Trophoblast cell (in vitro differentiated cells and primary cell): Measurements from ENCODE around the gene SLC22A15.
"Not testable (repeated sequence)": the region's sequence is repeated elsewhere in the genome, so short reads cannot be mapped to it uniquely, and the experiment has no call there.

Experiments
- DNase-seq, 2 donors: peaks; one replicate each; pipeline ENCODE4 v3.0.0-alpha.2; 2016
- H2AFZ ChIP-seq: 2 replicates; pipeline ENCODE4 v1.6.1; 2013; ENCODE audit warnings: low read length, moderate library complexity, mild to moderate bottlenecking; ENCODE audit not compliant: insufficient read depth, poor library complexity
- H2AK5ac ChIP-seq: 2 replicates; pipeline ENCODE4 v1.6.1; 2013; ENCODE audit warnings: mild to moderate bottlenecking, low read length
- H2BK120ac ChIP-seq: 2 replicates; pipeline ENCODE4 v1.6.1; 2013; ENCODE audit warnings: low read length, mild to moderate bottlenecking, moderate library complexity; ENCODE audit not compliant: insufficient read depth, poor library complexity
- H2BK12ac ChIP-seq: 2 replicates; pipeline ENCODE4 v1.6.1; 2013; ENCODE audit warnings: mild to moderate bottlenecking, low read length, moderate library complexity
- H2BK5ac ChIP-seq: 2 replicates; pipeline ENCODE4 v1.6.1; 2013; ENCODE audit warnings: low read length, low read depth, moderate library complexity, mild to moderate bottlenecking; ENCODE audit not compliant: poor library complexity
- H3K14ac ChIP-seq: 2 replicates; pipeline ENCODE4 v1.6.1; 2013; ENCODE audit warnings: mild to moderate bottlenecking, low read length
- H3K18ac ChIP-seq: 2 replicates; pipeline ENCODE4 v1.6.1; 2013; ENCODE audit warnings: mild to moderate bottlenecking, low read length
- H3K23ac ChIP-seq: 2 replicates; pipeline ENCODE4 v1.6.1; 2013; ENCODE audit warnings: low read length
- H3K27ac ChIP-seq: 2 replicates; pipeline ENCODE4 v1.5.1; 2013; ENCODE audit warnings: low read depth, mild to moderate bottlenecking, inconsistent platforms, low read length, moderate library complexity
- H3K27me3 ChIP-seq: 2 replicates; pipeline ENCODE4 v1.6.1; 2013; ENCODE audit warnings: inconsistent platforms, mild to moderate bottlenecking, low read length, moderate library complexity; ENCODE audit not compliant: insufficient read depth
- H3K36me3 ChIP-seq, 2 experiments: 1 replicate in 1 of 2; 2 replicates in 1 of 2; pipeline ENCODE4 v1.6.1; 2013; ENCODE audit warnings: low read length in 2 of 2, mild to moderate bottlenecking in 2 of 2, moderate library complexity in 1 of 2; ENCODE audit not compliant: insufficient read depth in 2 of 2, control insufficient read depth in 1 of 2
- H3K4ac ChIP-seq: 2 replicates; pipeline ENCODE4 v1.6.1; 2013; ENCODE audit warnings: low read depth, mild to moderate bottlenecking, low read length, moderate library complexity
- H3K4me1 ChIP-seq, 2 experiments: 1 replicate in 1 of 2; 2 replicates in 1 of 2; pipeline ENCODE4 v1.6.1; 2013; ENCODE audit warnings: low read length in 2 of 2, mild to moderate bottlenecking in 2 of 2, moderate library complexity in 1 of 2; ENCODE audit not compliant: insufficient read depth in 2 of 2, control insufficient read depth in 1 of 2
- H3K4me2 ChIP-seq: 2 replicates; pipeline ENCODE4 v1.6.1; 2013; ENCODE audit warnings: inconsistent platforms, mild to moderate bottlenecking, low read length, moderate library complexity
- H3K4me3 ChIP-seq: 2 replicates; pipeline ENCODE4 v1.5.1; 2013; ENCODE audit warnings: mild to moderate bottlenecking, low read depth, low read length, inconsistent platforms
- H3K79me1 ChIP-seq: one replicate; pipeline ENCODE4 v1.6.1; 2013; ENCODE audit warnings: low read length
- H3K79me2 ChIP-seq: 2 replicates; pipeline ENCODE4 v1.6.1; 2013; ENCODE audit warnings: low read length, mild to moderate bottlenecking; ENCODE audit not compliant: control insufficient read depth, insufficient read depth, poor library complexity
- H3K9ac ChIP-seq: 2 replicates; pipeline ENCODE4 v1.6.1; 2013; ENCODE audit warnings: mild to moderate bottlenecking, low read length
- H3K9me3 ChIP-seq: 2 replicates; pipeline ENCODE4 v1.6.1; 2013; ENCODE audit warnings: low read depth, mild to moderate bottlenecking, control low read depth, inconsistent platforms, low read length; ENCODE audit not compliant: insufficient read depth
- H4K12ac ChIP-seq: 2 replicates; pipeline ENCODE4 v1.6.1; 2013; ENCODE audit warnings: low read depth, mild to moderate bottlenecking, low read length, moderate library complexity
- H4K8ac ChIP-seq: 2 replicates; pipeline ENCODE4 v1.6.1; 2013; ENCODE audit warnings: low read depth, mild to moderate bottlenecking, low read length, moderate library complexity
- H4K91ac ChIP-seq: one replicate; pipeline ENCODE4 v1.6.1; 2013; ENCODE audit warnings: low read depth, mild to moderate bottlenecking, low read length, moderate library complexity
- WGBS: extraction: QIAGEN DNeasy Blood & Tissue Kit; methylation state at CpG from one replicate; pipeline ENCODE4 v1.1.7; 2013; ENCODE audit warnings: missing lambda C conversion rate; ENCODE audit not compliant: insufficient read length, insufficient coverage; ENCODE audit errors: extremely low coverage; 5-methylcytosine and 5-hydroxymethylcytosine counted together

Gene SLC22A15

DNA sequence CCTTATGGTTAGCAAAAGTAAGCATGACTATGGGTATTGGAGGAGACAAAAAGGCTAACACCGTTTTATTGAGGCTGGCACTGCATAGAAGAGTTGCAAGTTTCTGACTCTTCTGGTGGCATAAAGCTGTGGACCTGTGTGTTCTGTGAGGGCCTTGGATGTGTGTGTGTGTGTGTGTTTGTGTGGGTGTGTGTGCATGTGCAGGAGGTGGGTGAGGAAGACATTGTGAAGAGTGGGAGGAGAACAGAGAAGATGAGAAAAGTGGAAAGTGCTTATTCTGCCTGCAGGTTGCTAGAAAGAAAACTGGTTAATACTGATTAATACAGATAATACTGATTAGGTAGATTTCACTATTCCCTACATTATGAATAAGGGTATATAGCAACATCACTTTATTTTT, 12.6 kb downstream of the SLC22A15 start:
- H2BK5ac ChIP-seq = no peak overlapping the region
- no peak overlapping the region for H4K91ac ChIP-seq
- H2AFZ ChIP-seq = no peak overlapping the region
- no peaks in the 10 kb centered on the region for H3K36me3 ChIP-seq
- H3K79me2 ChIP-seq = no peaks in the 10 kb centered on the region
- no peak overlapping the region for H3K18ac ChIP-seq
- H4K12ac ChIP-seq = no peak overlapping the region
- H3K4ac ChIP-seq = no peak overlapping the region
- no peak overlapping the region for H3K4me3 ChIP-seq
- WGBS = no CpG with 5 or more reads among the region's 1 CpG
- H3K9ac ChIP-seq = no peak overlapping the region
- H2BK120ac ChIP-seq = no peak overlapping the region
- DNase-seq = no peak
- H3K27me3 ChIP-seq = no peaks in the 10 kb centered on the region
- H3K23ac ChIP-seq = no peak overlapping the region
- no peak overlapping the region for H2BK12ac ChIP-seq
- H3K27ac ChIP-seq = no peak overlapping the region
- no peak overlapping the region for H3K4me2 ChIP-seq
- H3K79me1 ChIP-seq = no peaks in the 10 kb centered on the region
- H3K9me3 ChIP-seq = no peaks in the 10 kb centered on the region
- H4K8ac ChIP-seq = no peak overlapping the region
- H3K4me1 ChIP-seq = no peaks in the 10 kb centered on the region
- no peak overlapping the region for H2AK5ac ChIP-seq
- no peak overlapping the region for H3K14ac ChIP-seq

DNA sequence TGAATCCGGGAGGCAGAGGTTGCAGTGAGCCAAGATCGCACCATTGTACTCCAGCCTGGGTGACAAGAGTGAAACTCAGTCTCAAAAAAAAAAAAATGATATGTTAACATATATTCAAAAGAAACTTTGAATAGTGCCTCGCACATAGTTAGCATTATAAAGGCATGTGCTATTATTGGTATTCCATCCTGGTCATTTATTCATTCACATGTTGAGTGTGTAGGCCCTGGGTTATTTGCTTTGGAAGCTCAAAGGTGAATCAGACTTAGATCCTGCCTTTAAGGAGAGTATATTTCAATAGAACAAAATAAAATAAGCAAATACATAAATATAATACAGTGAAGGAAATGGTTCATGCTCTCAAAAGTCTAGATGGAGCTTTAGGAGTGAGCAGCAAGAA, 13.4 kb downstream of the SLC22A15 start:
- H3K79me1 ChIP-seq = no peaks in the 10 kb centered on the region
- H2AFZ ChIP-seq = no peak overlapping the region
- H3K9me3 ChIP-seq = no peaks in the 10 kb centered on the region
- no peak overlapping the region for H3K23ac ChIP-seq
- H3K18ac ChIP-seq = no peak overlapping the region
- no peak for DNase-seq
- no peak overlapping the region for H3K9ac ChIP-seq
- H4K8ac ChIP-seq = no peak overlapping the region
- H2AK5ac ChIP-seq = no peak overlapping the region
- no peak overlapping the region for H4K12ac ChIP-seq
- no peak overlapping the region for H3K27ac ChIP-seq
- H3K36me3 ChIP-seq = no peaks in the 10 kb centered on the region
- no peak overlapping the region for H2BK5ac ChIP-seq
- no peaks in the 10 kb centered on the region for H3K79me2 ChIP-seq
- H3K4me2 ChIP-seq = no peak overlapping the region
- no peak overlapping the region for H4K91ac ChIP-seq
- no CpG with 5 or more reads among the region's 3 CpGs for WGBS
- H3K4me1 ChIP-seq = no peaks in the 10 kb centered on the region
- no peak overlapping the region for H2BK120ac ChIP-seq
- no peaks in the 10 kb centered on the region for H3K27me3 ChIP-seq
- H3K14ac ChIP-seq = no peak overlapping the region
- H2BK12ac ChIP-seq = no peak overlapping the region
- no peak overlapping the region for H3K4ac ChIP-seq
- H3K4me3 ChIP-seq = no peak overlapping the region

DNA sequence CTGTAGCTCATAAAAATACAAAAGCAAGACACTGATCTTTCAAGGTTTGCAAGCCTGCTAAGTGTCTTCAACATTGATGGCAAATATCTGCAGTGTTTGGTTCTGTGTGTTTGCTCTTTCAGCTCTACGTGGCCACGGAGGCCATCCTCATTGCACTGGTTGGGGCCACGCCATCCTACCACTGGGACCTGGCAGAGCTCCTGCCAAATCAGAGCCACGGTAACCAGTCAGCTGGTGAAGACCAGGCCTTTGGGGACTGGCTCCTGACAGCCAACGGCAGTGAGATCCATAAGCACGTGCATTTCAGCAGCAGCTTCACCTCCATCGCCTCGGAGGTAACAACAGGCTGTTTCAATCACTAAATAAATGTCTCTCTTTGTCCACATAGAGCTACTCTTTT, 15.6 kb downstream of the SLC22A15 start:
- no peak overlapping the region for H3K9ac ChIP-seq
- no peaks in the 10 kb centered on the region for H3K79me1 ChIP-seq
- H4K91ac ChIP-seq = no peak overlapping the region
- WGBS = no CpG with 5 or more reads among the region's 8 CpGs
- no peak overlapping the region for H2AFZ ChIP-seq
- H4K8ac ChIP-seq = no peak overlapping the region
- H3K79me2 ChIP-seq = no peaks in the 10 kb centered on the region
- H2AK5ac ChIP-seq = no peak overlapping the region
- H3K4me2 ChIP-seq = no peak overlapping the region
- no peak for DNase-seq
- no peak overlapping the region for H2BK5ac ChIP-seq
- no peak overlapping the region for H3K27ac ChIP-seq
- no peak overlapping the region for H3K18ac ChIP-seq
- H3K9me3 ChIP-seq = no peaks in the 10 kb centered on the region
- H2BK120ac ChIP-seq = no peak overlapping the region
- H4K12ac ChIP-seq = no peak overlapping the region
- no peaks in the 10 kb centered on the region for H3K36me3 ChIP-seq
- no peaks in the 10 kb centered on the region for H3K27me3 ChIP-seq
- H3K14ac ChIP-seq = no peak overlapping the region
- no peak overlapping the region for H2BK12ac ChIP-seq
- H3K4me1 ChIP-seq = no peaks in the 10 kb centered on the region
- H3K4ac ChIP-seq = no peak overlapping the region
- no peak overlapping the region for H3K4me3 ChIP-seq
- no peak overlapping the region for H3K23ac ChIP-seq

DNA sequence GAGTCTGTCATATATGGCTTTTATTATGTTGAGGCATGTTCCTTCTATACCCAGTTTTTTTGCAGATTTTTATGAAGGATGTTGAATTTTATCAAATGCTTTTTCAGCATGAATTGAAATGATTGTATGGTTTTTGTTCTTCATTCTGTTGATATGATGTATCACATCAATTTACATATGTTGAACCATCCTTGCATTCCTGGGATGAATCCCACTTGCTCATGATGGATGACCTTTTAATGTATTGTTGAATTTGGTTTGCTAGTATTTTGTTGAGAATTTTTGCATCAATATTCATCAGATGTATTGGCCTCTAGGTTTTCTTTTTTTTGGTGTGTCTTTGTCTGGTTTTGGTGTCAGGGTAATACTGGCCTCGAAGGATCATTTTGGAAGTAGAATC, 21.6 kb downstream of the SLC22A15 start:
- H3K9ac ChIP-seq, H3K23ac ChIP-seq: not testable (repeated sequence)

More for the DNA sequence above, 21.6 kb downstream of the SLC22A15 start:
- H3K4me1 ChIP-seq, H3K27me3 ChIP-seq, DNase-seq, H2AFZ ChIP-seq, H4K12ac ChIP-seq, H4K8ac ChIP-seq, H3K4ac ChIP-seq, H3K4me3 ChIP-seq, H2BK120ac ChIP-seq, H3K79me2 ChIP-seq, H2AK5ac ChIP-seq, H3K9me3 ChIP-seq, H3K14ac ChIP-seq, H3K18ac ChIP-seq, H2BK5ac ChIP-seq, H3K27ac ChIP-seq, H3K36me3 ChIP-seq, H4K91ac ChIP-seq, H3K4me2 ChIP-seq, H3K79me1 ChIP-seq, H2BK12ac ChIP-seq: not testable (repeated sequence)
- no CpG with 5 or more reads among the region's 1 CpG for WGBS
